Natural killer cell (primary cell): ENCODE results near the gene ITCH. TPM values are rescaled to one million over a fixed set of nuclear protein-coding genes. Genes with fewer than 3 reads are reported as not detected.
"Not testable (repeated sequence)": the region's sequence is repeated elsewhere in the genome, so short reads cannot be mapped to it uniquely, and the experiment has no call there.

ENCODE experiments used
- ATAC-seq, 3 donors: fragments of 150-1000 bp in 2 of 3; fragments of 200-7000 bp in 1 of 3; cut with Tn5 transposase; 1 replicate in 1 of 3; 2 replicates in 2 of 3; pipeline ENCODE4 v1.10.0; 2021; ENCODE audit warnings: mild to moderate bottlenecking in 2 of 3, moderate library complexity in 2 of 3
- DNase-seq, 2 donors: peaks; one replicate each; pipeline versions ENCODE4 v3.0.0 to v3.0.0-alpha.2; 2013 to 2021; ENCODE audit warnings: mixed read lengths in 1 of 2
- H3K27ac ChIP-seq: one replicate; pipeline ENCODE4 v1.5.1; 2013; ENCODE audit warnings: mild to moderate bottlenecking, low read length
- H3K27me3 ChIP-seq: one replicate; pipeline ENCODE4 v1.6.1; 2013; ENCODE audit warnings: low read length; ENCODE audit not compliant: control insufficient read depth, insufficient read depth
- H3K36me3 ChIP-seq: one replicate; pipeline ENCODE4 v1.6.1; 2013; ENCODE audit warnings: low read length; ENCODE audit not compliant: control insufficient read depth, insufficient read depth
- H3K4me1 ChIP-seq: one replicate; pipeline ENCODE4 v1.6.1; 2013; ENCODE audit warnings: low read length; ENCODE audit not compliant: control insufficient read depth, insufficient read depth
- H3K4me3 ChIP-seq: one replicate; pipeline ENCODE4 v1.5.1; 2013; ENCODE audit warnings: low read length
- H3K9me3 ChIP-seq: one replicate; pipeline ENCODE4 v1.6.1; 2013; ENCODE audit warnings: low read length; ENCODE audit not compliant: control insufficient read depth, insufficient read depth
- H3K27ac Mint-ChIP-seq, 2 donors: one replicate each; pipeline ENCODE4 v1.8.0; 2022; ENCODE audit warnings: mild to moderate bottlenecking in 2 of 2, mixed read lengths in 2 of 2, moderate library complexity in 1 of 2
- H3K27me3 Mint-ChIP-seq, 2 donors: one replicate each; pipeline ENCODE4 v1.8.0; 2022; ENCODE audit warnings: low read depth in 2 of 2, mixed read lengths in 2 of 2
- H3K36me3 Mint-ChIP-seq: one replicate; pipeline ENCODE4 v1.8.0; 2022; ENCODE audit warnings: mixed read lengths
- H3K4me1 Mint-ChIP-seq, 2 donors: one replicate each; pipeline ENCODE4 v1.8.0; 2022; ENCODE audit warnings: mixed read lengths in 2 of 2
- H3K4me3 Mint-ChIP-seq: one replicate; pipeline ENCODE4 v1.8.0; 2022; ENCODE audit warnings: mild to moderate bottlenecking, moderate library complexity, mixed read lengths
- H3K9me3 Mint-ChIP-seq, 2 donors: one replicate each; pipeline ENCODE4 v1.8.0; 2022; ENCODE audit warnings: mixed read lengths in 2 of 2
- WGBS: methylation state at CpG from one replicate; pipeline ENCODE4 v1.1.7; 2013; ENCODE audit warnings: missing lambda C conversion rate; ENCODE audit not compliant: insufficient coverage; 5-methylcytosine and 5-hydroxymethylcytosine counted together
- intact Hi-C: fragments of 100-400 bp; cut with micrococcal nuclease; formaldehyde crosslinking; loops from one replicate; pipeline ENCODE4 v1.14.2; 2022
- total RNA-seq, 4 donors: library from RNA; stranded (reverse); fragments of 120-200 nt in 1 of 4; gene quantifications; one replicate each; pipeline versions ENCODE4 v1.2.3 to v1.2.4, GENCODE V29; 2013 to 2022
- TF ChIP-seq, protein P1 (sequence below): fragments of 200-600 bp; IDR thresholded peaks from one replicate; pipeline ENCODE4 v1.8.0; 2022; ENCODE audit warnings: antibody characterized with exemption

The ITCH gene
- total RNA-seq, 3 donors from 2014 or later (not counting 1 experiment from before 2014, with no cell fraction given) = 157 to 182 (median 163) TPM

DNA sequence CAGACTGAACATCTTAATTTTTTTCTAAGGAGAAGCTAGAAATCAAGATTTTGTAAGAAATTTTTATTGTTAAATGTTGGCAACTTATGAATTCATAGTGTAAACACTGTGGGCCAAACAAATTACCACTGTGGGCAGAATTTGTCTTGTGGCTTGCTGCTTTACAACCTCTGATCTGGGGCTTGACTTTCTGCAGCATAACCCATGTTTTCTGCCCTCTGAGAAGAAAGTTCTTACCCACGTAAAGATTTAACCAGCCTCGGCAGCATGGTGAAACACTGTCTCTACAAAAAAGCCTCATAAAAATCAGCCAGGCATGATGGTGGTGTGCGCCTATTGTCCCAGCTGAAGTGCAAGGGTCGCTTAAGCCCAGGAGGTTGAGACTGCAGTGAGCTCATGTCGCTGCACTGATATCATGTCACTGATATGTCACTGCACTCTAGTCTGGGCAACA, 12.9 kb downstream of the ITCH start:
- ATAC-seq (peak; percentile 52 to 81 (median 58)), DNase-seq (no peak)
- intact Hi-C loops = loop anchor here (1.0 kb wide), 1 partner anchor 8 kb away; no protein-coding TSS in a partner anchor
- no peaks in the 10 kb centered on the region for H3K36me3 Mint-ChIP-seq
- H3K27me3 Mint-ChIP-seq = no peaks in the 10 kb centered on the region
- 43% methylated on average over 4 of the region's 5 CpGs for WGBS
- H3K4me3 Mint-ChIP-seq = peak overlapping the region; percentile 64
- H3K9me3 Mint-ChIP-seq = no peaks in the 10 kb centered on the region
- peak overlapping the region; percentile 10 for H3K27ac ChIP-seq
- no peak overlapping the region for H3K4me3 ChIP-seq
- peaks cover 54 to 56% of the 10 kb centered on the region in 2 donors for H3K4me1 Mint-ChIP-seq
- H3K9me3 ChIP-seq = no peaks in the 10 kb centered on the region
- H3K27ac Mint-ChIP-seq = peak overlapping the region; percentile 78 to 83
- no peaks in the 10 kb centered on the region for H3K27me3 ChIP-seq
- H3K4me1 ChIP-seq = peaks cover 36% of the 10 kb centered on the region
- TF ChIP-seq, protein P1, sequence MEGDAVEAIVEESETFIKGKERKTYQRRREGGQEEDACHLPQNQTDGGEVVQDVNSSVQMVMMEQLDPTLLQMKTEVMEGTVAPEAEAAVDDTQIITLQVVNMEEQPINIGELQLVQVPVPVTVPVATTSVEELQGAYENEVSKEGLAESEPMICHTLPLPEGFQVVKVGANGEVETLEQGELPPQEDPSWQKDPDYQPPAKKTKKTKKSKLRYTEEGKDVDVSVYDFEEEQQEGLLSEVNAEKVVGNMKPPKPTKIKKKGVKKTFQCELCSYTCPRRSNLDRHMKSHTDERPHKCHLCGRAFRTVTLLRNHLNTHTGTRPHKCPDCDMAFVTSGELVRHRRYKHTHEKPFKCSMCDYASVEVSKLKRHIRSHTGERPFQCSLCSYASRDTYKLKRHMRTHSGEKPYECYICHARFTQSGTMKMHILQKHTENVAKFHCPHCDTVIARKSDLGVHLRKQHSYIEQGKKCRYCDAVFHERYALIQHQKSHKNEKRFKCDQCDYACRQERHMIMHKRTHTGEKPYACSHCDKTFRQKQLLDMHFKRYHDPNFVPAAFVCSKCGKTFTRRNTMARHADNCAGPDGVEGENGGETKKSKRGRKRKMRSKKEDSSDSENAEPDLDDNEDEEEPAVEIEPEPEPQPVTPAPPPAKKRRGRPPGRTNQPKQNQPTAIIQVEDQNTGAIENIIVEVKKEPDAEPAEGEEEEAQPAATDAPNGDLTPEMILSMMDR = no peak
- H3K36me3 ChIP-seq = peaks cover 27% of the 10 kb centered on the region

DNA sequence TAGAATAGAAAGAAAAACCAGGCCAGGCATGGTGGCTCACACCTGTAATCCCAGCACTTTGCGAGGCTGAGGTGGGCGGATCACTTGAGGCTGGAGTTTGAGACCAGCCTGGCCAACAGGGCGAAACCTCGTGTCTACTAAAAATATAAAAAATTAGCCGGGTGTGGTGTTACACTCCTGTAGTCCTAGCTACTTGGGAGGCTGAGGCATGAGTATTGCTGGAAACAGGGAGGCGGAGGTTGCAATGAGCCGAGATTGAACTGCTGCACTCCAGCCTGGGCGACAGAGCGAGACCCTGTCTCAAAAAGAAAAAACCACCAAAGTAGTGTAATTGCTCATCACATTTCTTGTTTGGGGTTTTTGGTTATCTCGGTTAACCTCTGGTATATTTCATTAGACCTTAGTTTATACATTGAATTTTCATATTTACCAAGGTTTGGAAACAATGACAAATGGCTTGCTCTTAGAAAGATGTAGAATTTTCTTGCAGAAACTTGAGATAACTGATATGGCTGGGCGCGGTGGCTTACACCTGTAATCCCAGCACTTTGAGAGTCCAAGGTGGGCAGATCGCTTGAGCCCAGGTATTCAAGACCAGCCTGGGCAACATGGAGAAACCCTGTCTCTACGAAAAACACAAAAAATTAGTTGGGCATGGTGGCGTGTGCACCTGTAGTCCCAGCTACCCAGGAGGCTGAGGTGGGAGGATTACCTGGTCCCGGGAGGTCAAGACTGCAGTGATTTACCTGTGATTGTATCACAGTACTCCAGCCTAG, 14.2 kb downstream of the ITCH start:
- TF ChIP-seq, protein P1 = no peak

DNA sequence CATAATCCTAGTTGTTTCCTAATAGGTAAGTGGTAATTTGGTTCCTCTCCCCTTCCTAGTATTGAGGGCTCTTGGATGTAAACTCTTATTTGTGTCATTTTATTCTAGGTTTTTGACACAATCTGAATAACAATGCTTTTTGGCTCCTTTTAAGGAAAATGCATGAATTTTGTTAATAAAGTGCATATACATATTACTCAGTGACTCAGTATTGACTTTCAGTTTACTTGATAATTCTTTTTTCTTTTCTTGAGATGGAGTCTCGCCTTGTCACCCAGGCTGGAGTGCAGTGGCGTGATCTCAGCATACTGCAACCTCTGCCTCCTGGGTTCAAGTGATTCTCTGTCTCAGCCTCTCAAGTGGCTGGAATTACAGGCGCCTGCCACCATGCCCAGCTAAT, 19.1 kb downstream of the ITCH start:
- peaks cover 8% of the 10 kb centered on the region for H3K36me3 ChIP-seq
- H3K4me3 ChIP-seq = no peak overlapping the region
- H3K9me3 ChIP-seq = no peaks in the 10 kb centered on the region
- H3K4me1 ChIP-seq = peaks cover 42% of the 10 kb centered on the region
- H3K27ac Mint-ChIP-seq = peak overlapping the region in 1 of 2 donors; percentile 31
- DNase-seq (no peak), ATAC-seq (no peak)
- 96% methylated on average over 3 of the region's 3 CpGs for WGBS
- H3K4me3 Mint-ChIP-seq = peak overlapping the region; percentile 4
- TF ChIP-seq, protein P1 = no peak
- H3K27me3 Mint-ChIP-seq = no peaks in the 10 kb centered on the region
- no peaks in the 10 kb centered on the region for H3K36me3 Mint-ChIP-seq
- H3K27ac ChIP-seq = no peak overlapping the region
- peaks cover 53 to 57% of the 10 kb centered on the region in 2 donors for H3K4me1 Mint-ChIP-seq
- no peaks in the 10 kb centered on the region for H3K9me3 Mint-ChIP-seq
- intact Hi-C loops = no loop called here
- no peaks in the 10 kb centered on the region for H3K27me3 ChIP-seq

More for the DNA sequence above, 14.2 kb downstream of the ITCH start:
- ATAC-seq = peak in 2 of 3 donors; percentile 18 to 32
- peaks cover 24% of the 10 kb centered on the region for H3K36me3 ChIP-seq
- H3K9me3 Mint-ChIP-seq = no peaks in the 10 kb centered on the region
- DNase-seq = no peak
- peak overlapping the region; percentile 78 to 83 for H3K27ac Mint-ChIP-seq
- 77% methylated on average over 15 of the region's 16 CpGs for WGBS
- intact Hi-C loops = no loop called here
- no peak overlapping the region for H3K4me3 ChIP-seq
- peaks cover 40% of the 10 kb centered on the region for H3K4me1 ChIP-seq
- H3K27ac ChIP-seq = peak overlapping the region; percentile 10
- no peaks in the 10 kb centered on the region for H3K27me3 Mint-ChIP-seq
- H3K27me3 ChIP-seq = no peaks in the 10 kb centered on the region
- H3K36me3 Mint-ChIP-seq = no peaks in the 10 kb centered on the region
- H3K9me3 ChIP-seq = no peaks in the 10 kb centered on the region
- H3K4me1 Mint-ChIP-seq = peaks cover 61 to 63% of the 10 kb centered on the region in 2 donors
- peak overlapping the region; percentile 77 for H3K4me3 Mint-ChIP-seq

DNA sequence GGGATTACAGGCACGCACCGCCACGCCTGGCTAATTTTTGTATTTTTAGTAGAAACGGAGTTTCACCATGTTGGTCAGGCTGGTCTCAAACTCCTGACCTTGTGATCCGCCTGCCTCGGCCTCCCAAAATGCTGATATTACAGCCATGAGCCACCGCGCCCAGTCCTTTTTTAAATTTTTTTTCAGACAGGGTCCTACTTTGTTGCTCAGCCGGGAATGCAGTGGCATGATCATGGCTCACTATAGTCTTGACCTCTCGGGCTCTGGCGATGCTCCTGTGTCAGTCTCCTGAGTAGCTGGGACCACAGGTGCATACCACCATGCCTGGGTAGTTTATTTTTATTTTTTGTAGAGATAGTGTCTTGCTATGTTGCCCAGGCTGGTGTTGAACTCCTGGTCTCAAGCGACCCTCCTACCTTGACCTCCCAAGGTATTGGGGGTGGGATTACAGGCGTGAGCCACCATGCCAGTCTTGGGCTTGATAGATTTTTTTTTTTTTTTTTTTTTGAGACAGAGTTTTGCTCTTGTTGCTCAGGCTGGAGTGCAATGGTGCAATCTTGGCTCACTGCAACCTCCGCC, 19.9 kb downstream of the ITCH start:
- ATAC-seq, H3K27me3 Mint-ChIP-seq, H3K36me3 Mint-ChIP-seq, H3K9me3 Mint-ChIP-seq, H3K4me3 ChIP-seq, intact Hi-C loops, H3K27me3 ChIP-seq, H3K4me3 Mint-ChIP-seq, DNase-seq, H3K9me3 ChIP-seq, H3K36me3 ChIP-seq, H3K27ac ChIP-seq: not testable (repeated sequence)
- 97% methylated on average over 13 of the region's 14 CpGs for WGBS
- peaks cover 44% of the 10 kb centered on the region for H3K4me1 ChIP-seq
- H3K27ac Mint-ChIP-seq = peak overlapping the region in 1 of 2 donors; percentile 21
- peaks cover 49 to 59% of the 10 kb centered on the region in 2 donors for H3K4me1 Mint-ChIP-seq
